GM21423 (cell line): ENCODE data around the gene ZCCHC7.

Experiments used
- ATAC-seq: cut with Tn5 transposase; IDR thresholded peaks from one replicate; pipeline ENCODE4 v1.9.1; 2021; ENCODE audit warnings: mild to moderate bottlenecking, moderate library complexity; ENCODE audit not compliant: unreplicated experiment

The ZCCHC7 gene

DNA sequence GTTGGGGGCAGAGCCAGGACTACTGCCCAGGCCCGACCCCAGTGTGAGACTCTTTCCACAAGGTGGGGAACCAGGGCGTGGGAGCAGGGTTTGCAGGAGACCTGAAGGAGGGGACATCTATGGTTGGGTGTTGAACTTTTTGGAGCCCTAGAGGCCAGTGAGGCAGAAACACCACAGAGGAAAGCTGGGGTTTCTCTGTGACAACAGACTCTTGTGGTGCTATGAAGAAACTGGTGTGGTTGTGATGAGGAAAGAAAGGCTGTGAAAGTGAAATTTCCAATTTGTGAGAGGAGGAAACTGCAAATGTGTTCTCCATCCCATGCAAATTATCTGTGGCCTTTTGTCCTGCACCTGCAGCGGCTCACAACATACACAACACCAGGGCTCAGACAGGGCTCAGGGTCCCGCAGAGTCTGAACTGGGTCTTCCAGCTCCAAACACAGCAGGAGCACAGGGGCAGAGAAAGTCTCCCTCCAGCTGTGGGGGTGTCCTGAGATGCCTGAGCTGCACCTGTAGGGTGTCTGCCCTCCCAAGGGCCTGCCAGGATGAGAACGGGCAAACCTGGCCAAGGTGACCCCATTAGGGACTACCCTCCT, 250.7 kb downstream of the ZCCHC7 start:
- ATAC-seq: peak; percentile 63

DNA sequence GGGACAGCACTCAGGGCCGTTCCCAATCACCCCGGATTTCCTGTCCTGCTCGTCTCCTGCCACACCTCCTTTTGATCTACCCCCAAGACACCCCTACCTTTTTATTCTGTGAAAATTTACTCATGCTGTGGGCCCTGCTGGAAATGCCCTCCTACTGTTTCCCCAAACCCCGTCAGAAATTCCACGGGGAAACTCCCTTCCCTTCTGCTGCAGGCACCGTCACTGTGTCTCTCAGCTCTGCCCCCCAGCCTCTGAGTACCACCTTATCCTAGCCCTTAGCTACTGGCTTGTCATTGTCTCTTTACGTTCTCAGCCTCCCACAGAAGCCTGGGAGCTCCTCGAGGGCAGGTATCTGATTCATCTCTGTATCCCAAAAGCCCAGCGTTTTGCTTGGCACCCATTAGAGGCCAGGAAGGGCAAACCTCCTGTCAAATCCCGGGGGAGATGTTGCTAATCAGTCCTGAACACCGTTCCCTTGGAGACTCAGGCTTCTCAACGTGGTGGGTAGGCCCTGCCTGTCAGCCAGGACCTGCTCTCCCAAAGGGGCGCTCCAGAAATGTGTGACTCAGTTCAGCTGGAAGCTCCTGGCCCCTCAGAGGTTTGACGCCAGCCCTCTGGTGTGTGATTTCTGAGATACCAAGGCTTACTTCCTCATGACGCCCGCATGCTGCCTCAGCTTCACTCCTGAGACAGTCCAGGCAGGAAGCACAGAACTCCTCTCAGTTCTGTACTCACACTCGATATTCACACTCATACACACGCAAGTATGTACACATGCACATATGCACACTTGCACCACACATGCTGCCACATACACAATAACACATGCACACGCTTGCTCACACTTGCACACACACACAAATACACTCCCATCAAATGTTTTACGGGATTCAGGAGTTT, 251.4 kb downstream of the ZCCHC7 start:
- ATAC-seq: peak; percentile 4

- no peak for ATAC-seq
Observed at GRCh38 chr9:37372839-37373238, 252.5 kb downstream of the ZCCHC7 start.

- no peak for ATAC-seq
Observed at GRCh38 chr9:37373621-37374020, 253.2 kb downstream of the ZCCHC7 start.

DNA sequence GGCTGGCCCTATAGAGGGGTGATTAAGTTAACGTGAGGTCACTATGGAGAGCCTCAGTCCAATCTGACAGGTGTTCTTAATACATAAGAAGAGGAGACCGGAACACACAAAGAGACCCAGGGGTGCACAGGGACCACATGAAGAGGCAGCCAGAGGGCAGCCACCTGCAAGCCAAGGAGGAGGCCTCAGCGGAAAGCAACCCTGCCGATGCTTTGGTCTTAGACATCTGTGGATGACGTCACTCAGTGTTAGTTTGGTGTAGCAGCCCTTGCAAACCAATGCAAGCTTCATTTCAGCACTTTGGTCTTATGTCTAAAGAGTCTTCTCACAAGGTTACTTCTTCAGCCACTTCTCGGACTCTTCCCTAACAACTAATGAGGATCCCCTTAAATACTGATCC, 254.5 kb downstream of the ZCCHC7 start:
- peak; percentile 39 for ATAC-seq

GRCh38 chr9:37377688-37378612, 257.6 kb downstream of the ZCCHC7 start:
- ATAC-seq: no peak

GRCh38 chr9:37378613-37379004, 258.2 kb downstream of the ZCCHC7 start:
- ATAC-seq: no peak

DNA sequence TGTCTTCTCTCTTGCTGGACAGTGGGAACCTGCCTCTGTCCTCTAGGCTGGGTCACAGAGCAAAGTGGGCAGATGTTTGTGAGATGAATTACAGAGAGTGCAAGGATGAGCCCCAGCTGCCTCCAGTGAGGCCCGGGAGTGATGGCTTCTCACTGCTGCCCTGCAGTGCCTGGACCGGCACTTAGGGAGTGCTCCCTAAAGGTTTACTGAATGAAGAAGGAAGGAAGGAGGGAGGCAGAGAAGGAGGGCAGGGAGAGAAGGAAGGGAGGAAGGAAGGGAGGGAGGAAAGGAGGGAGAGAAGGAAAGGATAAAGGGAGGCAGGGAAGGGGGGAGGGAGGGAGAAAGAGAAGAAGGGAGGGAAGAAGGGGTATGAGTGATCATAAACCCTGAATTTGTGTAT, 259.5 kb downstream of the ZCCHC7 start:
- ATAC-seq: no peak

DNA sequence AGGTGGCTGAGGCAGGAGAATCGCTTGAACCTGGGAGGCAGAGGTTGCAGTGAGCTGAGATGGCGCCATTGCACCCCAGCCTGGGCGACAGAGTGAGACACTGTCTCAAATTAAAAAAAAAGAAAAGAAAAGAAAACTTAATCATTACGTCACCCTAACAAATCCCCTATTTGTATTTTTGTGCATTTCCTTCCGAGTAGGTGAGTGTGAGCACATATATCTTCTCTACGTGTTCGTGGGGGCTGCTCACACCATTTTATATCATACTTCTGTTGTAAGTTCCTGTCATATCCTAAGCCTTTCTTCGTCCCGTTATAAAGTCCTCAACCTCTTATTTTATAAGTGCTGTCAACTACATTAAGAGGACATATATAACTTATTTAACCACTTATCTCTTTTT, 260.2 kb downstream of the ZCCHC7 start:
- no peak for ATAC-seq

GRCh38 chr9:37381094-37381741, 260.8 kb downstream of the ZCCHC7 start:
- ATAC-seq: no peak

DNA sequence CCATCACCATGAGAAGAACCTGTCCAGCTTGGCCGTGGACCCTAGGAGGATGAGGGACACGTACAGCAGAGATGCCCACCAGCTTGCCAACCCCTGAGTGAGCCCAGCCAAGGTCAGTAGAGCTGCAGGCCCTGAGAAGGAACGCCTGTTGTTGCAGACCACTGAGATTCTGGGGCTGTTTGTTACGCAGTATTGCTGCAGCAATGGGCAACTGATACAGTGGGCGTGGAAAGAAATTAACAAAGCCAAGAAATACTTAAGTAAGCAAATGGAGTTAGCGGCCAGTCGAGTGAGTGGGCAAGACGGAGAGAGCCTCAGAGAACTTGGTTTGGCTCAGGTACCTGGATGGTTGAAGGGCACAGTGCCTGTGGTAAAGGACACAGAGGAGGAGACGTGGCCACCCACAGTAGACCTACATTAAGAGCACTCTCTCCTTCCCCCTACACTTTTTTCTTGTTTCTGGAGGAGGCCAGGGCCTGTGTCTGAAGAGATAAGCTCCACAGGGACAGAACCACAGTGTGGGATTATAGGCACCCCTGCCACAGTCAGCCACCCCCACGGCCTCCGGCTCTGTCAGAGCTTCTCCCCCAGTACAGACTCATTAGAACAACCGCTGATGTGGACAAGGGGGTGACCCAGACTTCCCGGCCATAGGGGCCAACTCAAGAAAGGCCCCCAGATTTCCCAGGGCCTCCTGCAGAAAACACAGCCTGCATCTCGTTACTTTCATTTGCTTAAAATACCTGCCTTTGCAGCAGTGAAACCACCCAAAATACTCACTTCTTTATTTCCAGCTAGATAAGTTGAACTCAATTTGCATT, 262.0 kb downstream of the ZCCHC7 start:
- no peak for ATAC-seq

DNA sequence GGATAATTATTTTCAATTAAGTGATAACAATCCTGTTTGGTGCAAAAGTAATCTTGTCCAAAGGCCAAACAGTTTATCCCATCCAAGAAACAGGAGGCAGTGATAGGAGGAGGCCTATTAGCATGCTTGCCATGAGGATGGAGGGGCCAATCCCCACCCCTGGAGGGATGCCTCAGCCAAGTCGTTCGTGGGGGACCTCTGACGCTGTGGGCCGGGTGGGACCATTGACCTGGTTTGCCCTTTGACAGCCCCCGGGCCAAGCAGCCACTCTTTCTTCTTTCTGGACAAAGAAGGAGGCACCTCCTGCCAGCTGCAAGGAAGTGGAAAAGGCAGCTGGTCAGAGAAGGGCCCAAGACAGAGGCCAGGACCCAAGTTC, 262.6 kb downstream of the ZCCHC7 start:
- ATAC-seq: no peak

DNA sequence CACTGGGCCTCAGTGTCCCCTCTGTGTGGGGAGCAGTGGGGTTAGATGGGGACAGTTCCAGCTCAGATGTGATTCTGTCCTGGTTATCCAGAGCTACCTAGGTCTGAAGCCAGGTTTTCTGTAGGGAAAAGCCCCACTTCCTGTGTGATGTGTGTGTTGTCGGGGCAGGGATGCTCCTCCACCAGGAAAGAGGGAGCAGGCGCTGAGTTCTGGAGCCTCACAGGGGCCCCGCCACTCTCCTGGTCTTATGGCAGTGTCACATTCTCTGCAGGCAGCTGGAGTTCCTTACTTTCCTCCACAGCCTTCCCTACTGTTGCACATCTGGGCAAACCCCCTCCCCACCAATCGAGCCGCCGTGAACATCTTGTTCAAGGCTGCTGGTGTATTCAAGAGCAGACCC, 263.0 kb downstream of the ZCCHC7 start:
- ATAC-seq: no peak

DNA sequence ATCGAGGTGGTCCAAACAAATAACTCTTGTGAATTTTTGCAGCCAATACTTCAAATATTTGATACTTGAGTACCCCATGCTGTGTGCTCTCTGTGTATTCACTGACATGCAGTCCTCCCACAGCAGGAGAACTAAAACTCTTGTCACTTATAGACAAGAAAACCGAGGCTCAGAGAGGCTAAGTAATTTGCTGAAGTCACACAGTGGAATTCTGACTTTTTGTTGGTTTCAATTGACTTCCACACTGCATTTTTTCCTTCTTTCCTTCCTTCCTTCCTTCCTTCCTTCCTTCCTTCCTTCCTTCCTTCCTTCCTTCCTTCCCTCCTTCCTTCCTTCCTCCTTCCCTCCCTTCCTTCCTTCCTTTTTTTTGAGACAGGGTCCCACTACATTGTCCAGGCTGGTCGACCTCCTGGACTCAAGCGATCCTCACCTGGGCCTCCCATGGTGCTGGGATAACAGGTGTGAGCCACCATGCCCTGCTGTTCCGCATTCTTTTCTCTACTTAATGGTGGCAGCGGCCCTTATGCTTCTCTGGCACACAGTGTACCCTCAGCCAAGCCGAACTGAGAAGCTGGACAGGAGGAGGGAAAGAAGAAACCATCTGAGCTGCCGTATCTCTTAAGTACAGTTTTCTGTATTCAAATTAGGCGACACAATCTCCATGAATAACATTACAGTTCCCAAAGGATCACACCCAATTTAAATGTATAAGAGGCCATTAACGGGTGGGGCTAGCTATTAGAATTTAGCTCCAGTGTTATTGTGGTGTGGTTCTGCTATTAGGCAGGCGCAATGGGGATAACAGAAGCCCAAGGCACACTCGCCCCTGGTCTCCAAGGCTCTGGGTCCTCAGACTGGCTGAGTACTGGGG, 263.7 kb downstream of the ZCCHC7 start:
- ATAC-seq: no peak

GRCh38 chr9:37385286-37385685, 264.9 kb downstream of the ZCCHC7 start:
- no peak for ATAC-seq

- no peak for ATAC-seq
Observed at GRCh38 chr9:37386988-37387387, 266.6 kb downstream of the ZCCHC7 start.

DNA sequence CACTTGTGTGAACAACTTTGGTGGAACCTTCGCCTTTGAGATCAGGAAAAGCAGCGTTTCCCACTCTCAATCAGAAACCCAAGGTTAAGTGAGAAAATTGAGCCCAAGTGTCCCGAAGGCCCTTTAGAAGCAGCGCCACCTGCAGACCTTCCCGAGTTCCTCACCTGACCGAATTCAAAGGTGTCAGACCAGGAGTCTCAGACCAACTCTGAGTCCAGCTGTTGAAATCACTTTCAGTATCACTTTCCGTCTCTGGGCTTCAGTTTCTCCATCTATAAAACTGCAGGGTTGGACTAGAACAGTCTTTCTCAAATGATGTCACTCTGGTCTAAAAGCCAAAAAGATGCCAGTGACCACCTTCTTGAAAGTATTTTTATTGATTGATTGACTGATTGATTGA, 270.4 kb downstream of the ZCCHC7 start:
- ATAC-seq: peak; percentile 92

- ATAC-seq: no peak
Observed at GRCh38 chr9:37392272-37392671, 271.9 kb downstream of the ZCCHC7 start.

DNA sequence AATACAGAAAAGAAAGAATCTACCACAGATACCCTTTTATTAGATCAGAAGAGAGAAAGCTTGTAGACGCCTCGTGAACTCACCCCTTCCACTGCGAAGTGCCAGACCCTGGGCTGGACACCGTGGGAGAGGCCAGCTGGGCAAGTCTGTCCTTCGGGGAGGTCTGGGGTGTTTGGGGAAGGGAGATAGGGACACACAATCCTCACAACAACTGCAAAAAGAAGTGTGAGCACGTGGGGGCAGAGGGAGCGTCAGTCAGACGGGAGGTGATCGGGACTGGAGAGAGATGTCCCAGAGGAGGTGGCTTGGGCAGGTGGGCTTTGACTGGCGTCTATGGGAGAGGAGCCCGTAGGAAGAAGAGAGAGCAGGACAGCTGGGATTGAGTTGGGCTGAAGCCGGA, 274.9 kb downstream of the ZCCHC7 start:
- no peak for ATAC-seq
